ENCODE measurements around the gene ZNF729. TPM values are rescaled to one million over a fixed set of nuclear protein-coding genes. Genes with fewer than 3 reads are reported as not detected.
"Not testable (repeated sequence)": the region's sequence is repeated elsewhere in the genome, so short reads cannot be mapped to it uniquely, and the experiment has no call there.

Gene ZNF729
- total and polyA plus RNA-seq, 10 of the 15 experiments (the other 5 are each of a cell fraction or from before 2014, with no cell fraction given): not detected

DNA sequence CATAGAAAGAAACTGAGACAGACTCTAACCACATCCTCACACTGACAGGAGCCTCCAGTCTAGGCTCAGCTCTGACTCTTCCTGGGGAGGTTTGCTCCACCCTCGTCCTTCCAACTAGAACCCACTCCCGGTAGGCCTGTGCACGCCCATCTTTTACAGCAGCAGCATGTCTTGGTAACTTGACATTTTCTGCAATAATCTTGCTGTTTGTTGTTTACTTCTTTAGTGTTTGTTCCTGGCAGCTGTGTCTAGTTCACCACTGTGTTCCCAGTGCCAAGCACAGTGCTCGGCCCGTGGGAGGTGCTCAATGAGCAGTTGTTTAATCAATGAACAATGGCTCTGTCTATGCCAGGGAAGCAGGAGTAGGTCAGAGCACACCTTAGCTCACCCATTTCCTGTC is 23.1 kb upstream of the ZNF729 start:
- TF ChIP-seq, protein P1, sequence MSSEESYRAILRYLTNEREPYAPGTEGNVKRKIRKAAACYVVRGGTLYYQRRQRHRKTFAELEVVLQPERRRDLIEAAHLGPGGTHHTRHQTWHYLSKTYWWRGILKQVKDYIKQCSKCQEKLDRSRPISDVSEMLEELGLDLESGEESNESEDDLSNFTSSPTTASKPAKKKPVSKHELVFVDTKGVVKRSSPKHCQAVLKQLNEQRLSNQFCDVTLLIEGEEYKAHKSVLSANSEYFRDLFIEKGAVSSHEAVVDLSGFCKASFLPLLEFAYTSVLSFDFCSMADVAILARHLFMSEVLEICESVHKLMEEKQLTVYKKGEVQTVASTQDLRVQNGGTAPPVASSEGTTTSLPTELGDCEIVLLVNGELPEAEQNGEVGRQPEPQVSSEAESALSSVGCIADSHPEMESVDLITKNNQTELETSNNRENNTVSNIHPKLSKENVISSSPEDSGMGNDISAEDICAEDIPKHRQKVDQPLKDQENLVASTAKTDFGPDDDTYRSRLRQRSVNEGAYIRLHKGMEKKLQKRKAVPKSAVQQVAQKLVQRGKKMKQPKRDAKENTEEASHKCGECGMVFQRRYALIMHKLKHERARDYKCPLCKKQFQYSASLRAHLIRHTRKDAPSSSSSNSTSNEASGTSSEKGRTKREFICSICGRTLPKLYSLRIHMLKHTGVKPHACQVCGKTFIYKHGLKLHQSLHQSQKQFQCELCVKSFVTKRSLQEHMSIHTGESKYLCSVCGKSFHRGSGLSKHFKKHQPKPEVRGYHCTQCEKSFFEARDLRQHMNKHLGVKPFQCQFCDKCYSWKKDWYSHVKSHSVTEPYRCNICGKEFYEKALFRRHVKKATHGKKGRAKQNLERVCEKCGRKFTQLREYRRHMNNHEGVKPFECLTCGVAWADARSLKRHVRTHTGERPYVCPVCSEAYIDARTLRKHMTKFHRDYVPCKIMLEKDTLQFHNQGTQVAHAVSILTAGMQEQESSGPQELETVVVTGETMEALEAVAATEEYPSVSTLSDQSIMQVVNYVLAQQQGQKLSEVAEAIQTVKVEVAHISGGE (CRISPR knock-in tag; IDR thresholded peaks at IDR 0.05): no peak
- TF ChIP-seq CEBPB (IDR thresholded peaks at IDR 0.05; ENCODE audit: borderline replicate concordance in 1 of 2, low read depth in 2 of 2, low read length in 2 of 2) (no peak), MYB (IDR thresholded peaks at IDR 0.05; ENCODE audit: borderline replicate concordance, low read depth, low read length) (no peak), MTA2 (IDR thresholded peaks at IDR 0.05; ENCODE audit: low read depth) (no peak), WRNIP1 (IDR thresholded peaks at IDR 0.05; ENCODE audit: borderline replicate concordance, low read depth, low read length) (no peak), TAF1 (IDR thresholded peaks at IDR 0.05; ENCODE audit: borderline replicate concordance, low read depth, low read length) (no peak), HCFC1 (IDR thresholded peaks at IDR 0.05; ENCODE audit: low read length) (no peak), ASH2L (IDR thresholded peaks at IDR 0.05; ENCODE audit: borderline replicate concordance, low read depth) (no peak)
- Histone ChIP-seq H3K79me2 (ENCODE audit: control insufficient read depth, insufficient read depth, low read length) (no peaks in the 10 kb centered on the region), H3K27me3 (replicated peaks in 1 of 2; ENCODE audit: control insufficient read depth in 2 of 2, insufficient read depth in 2 of 2, low read length in 1 of 2) (no peaks in the 10 kb centered on the region), H3K27ac (ENCODE audit: control insufficient read depth, insufficient read depth) (no peak overlapping the region), H3K36me3 (ENCODE audit: control insufficient read depth in 2 of 2, insufficient read depth in 2 of 2, low read length in 1 of 2) (no peaks in the 10 kb centered on the region), H3K4me1 (ENCODE audit: control insufficient read depth, insufficient read depth, low read length) (no peaks in the 10 kb centered on the region), H3K9ac (ENCODE audit: control insufficient read depth, insufficient read depth, low read length) (no peak overlapping the region), H3K4me2 (ENCODE audit: control insufficient read depth, insufficient read depth) (no peak overlapping the region), H3K4me3 (no peak overlapping the region), H4K20me1 (ENCODE audit: control insufficient read depth, insufficient read depth) (no peaks in the 10 kb centered on the region), H3K9me3 (replicated peaks; ENCODE audit: control insufficient read depth, insufficient read depth, low read length) (no peaks in the 10 kb centered on the region; the same call in 2 of the 3 replicates), H2AFZ (ENCODE audit: control insufficient read depth, low read depth, low read length) (no peak overlapping the region)
- 2% methylated on average over 5 of the region's 5 CpGs for WGBS (ENCODE audit: insufficient coverage, insufficient replicate concordance, low lambda C conversion rate, missing lambda C conversion rate)
- ATAC-seq (no peak), DNase-seq (ENCODE audit: low read depth, low spot score) (no peak), FAIRE-seq (no peak)
- in situ Hi-C loops (cut with MboI) (no loop called here), intact Hi-C loops (cut with micrococcal nuclease; ENCODE audit: unreplicated experiment) (no loop called here)
- ChIA-PET POLR2A (no interaction called here), RAD21 (ENCODE audit: unreplicated experiment) (no interaction called here), CTCF (no interaction called here), SMC1A (ENCODE audit: uncharacterized antibody, unreplicated experiment) (no interaction called here)
- no TSS peak for BruUV-seq (replicated peaks)

DNA sequence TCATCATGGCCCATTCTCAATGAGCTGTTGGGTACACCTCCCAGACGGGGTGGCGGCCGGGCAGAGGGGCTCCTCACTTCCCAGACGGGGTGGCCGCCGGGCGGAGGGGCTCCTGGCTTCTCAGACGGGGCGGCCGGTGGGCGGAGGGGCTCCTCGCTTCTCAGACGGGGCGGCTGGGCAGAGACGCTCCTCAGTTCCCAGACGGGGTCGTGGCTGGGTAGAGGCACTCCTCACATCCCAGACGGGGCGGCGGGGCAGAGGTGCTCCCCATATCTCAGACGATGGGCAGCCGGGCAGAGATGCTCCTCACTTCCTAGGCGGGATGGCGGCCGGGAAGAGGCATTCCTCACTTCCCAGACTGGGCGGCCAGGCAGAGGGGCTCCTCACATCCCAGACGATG is 35.3 kb downstream of the ZNF729 start:
- H3K79me2 ChIP-seq (ENCODE audit: control insufficient read depth, insufficient read depth, low read length); H3K9me3 ChIP-seq (replicated peaks; ENCODE audit: control insufficient read depth, insufficient read depth, low read length); H3K4me2 ChIP-seq (ENCODE audit: control insufficient read depth, insufficient read depth); H2AFZ ChIP-seq (ENCODE audit: control insufficient read depth, low read depth, low read length); CTCF ChIA-PET; H3K27me3 ChIP-seq (replicated peaks in 1 of 2; ENCODE audit: control insufficient read depth in 2 of 2, insufficient read depth in 2 of 2, low read length in 1 of 2); DNase-seq (ENCODE audit: low read depth, low spot score); H4K20me1 ChIP-seq (ENCODE audit: control insufficient read depth, insufficient read depth); RAD21 ChIA-PET (ENCODE audit: unreplicated experiment); SMC1A ChIA-PET (ENCODE audit: uncharacterized antibody, unreplicated experiment); H3K27ac ChIP-seq (ENCODE audit: control insufficient read depth, insufficient read depth); H3K4me3 ChIP-seq; BruUV-seq (replicated peaks); ATAC-seq; POLR2A ChIA-PET; H3K4me1 ChIP-seq (ENCODE audit: control insufficient read depth, insufficient read depth, low read length); in situ Hi-C loops (cut with MboI); H3K9ac ChIP-seq (ENCODE audit: control insufficient read depth, insufficient read depth, low read length); intact Hi-C loops (cut with micrococcal nuclease; ENCODE audit: unreplicated experiment); H3K36me3 ChIP-seq (ENCODE audit: control insufficient read depth in 2 of 2, insufficient read depth in 2 of 2, low read length in 1 of 2); FAIRE-seq: not testable (repeated sequence)
- WGBS (ENCODE audit: insufficient coverage, insufficient replicate concordance, low lambda C conversion rate, missing lambda C conversion rate): 64% methylated on average over 13 of the region's 27 CpGs
